NCI-H69 (cell line): ENCODE results near the gene PTPN21.
"Not testable (repeated sequence)": the region's sequence is repeated elsewhere in the genome, so short reads cannot be mapped to it uniquely, and the experiment has no call there.

ENCODE experiments used
- DNase-seq: peaks from one replicate; lab custom pipeline; 2025; lab: John Stamatoyannopoulos, UW

Gene PTPN21

DNA sequence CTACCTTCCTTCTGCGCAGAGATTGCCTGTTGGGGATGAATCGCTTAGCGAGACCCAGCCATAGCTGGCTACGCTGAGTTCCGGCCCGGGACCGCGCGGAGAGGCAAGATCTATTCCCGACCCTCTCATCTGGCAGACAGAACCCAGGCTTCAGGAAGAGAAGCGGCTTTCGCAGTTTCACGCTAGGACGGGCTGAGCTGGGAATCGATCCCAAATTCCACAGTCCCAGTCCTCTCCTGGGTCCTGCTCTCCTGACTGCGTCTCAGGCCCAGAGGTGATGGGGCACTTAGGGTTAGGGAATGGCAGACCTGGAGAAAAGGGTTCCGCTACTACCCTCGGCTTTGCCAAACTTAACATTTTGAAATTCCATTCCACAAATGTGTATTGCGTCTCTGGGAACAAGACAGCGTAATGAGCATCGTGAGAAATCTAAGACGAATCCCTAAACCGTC is 2.8 kb downstream of the PTPN21 start:
- DNase-seq, result peak; percentile 65

DNA sequence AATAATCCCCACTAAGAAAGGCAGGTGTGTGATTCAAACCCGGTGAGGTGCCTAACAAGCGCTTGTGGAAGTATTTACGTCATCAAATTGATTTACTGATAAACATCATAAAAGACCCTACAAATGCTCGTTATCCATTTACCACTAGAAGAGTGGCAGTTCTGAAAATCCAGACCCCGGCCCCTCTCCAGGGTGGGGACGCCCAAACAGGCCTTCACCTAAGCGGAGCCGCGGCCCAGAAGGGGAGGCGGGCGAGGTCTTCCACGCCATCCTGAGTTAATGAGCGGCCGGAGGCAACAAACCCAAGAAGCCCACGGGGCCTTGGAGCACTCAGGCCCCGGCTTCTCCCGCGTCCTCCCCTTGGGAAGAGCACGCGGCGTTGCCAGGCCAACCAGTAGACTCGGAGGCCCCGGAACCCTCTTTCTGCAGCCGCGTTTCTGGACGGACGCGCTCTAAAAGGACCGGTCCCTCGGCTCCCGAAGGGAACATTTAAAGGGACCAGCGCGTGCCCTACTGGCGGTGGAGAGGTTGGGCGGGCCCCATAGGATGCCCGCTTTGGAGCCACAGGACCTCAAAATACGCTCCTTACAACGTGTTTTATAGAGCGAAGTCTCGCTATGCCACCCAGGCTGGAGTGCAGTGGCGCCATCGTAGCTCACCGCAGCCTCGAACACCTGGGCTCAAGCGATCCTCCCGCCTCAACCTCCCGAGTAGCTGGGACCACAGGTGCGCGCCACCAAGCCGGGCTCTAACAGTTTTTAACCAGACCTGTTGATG is 3.5 kb downstream of the PTPN21 start:
- DNase-seq, result peak; percentile 96

DNA sequence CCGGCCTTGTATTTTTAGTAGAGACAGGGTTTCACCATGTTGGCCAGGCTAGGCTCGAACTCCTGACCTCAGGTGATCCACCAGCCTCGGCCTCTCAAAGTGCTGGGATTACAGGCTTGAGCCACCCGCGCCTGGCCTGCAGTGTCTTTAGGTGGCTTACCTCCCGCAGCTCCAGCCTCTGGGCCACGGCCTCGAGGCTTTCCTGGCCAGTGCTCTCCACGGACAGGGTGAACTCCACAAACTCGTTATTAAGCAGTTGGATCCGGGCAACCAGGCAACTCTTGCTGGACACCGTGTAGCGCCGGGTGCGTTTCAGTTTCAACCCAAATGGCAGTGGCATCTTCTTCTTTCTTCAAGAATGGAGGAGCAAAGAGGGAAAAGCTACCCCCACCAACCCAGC is 4.7 kb downstream of the PTPN21 start:
- DNase-seq, result no peak

DNA sequence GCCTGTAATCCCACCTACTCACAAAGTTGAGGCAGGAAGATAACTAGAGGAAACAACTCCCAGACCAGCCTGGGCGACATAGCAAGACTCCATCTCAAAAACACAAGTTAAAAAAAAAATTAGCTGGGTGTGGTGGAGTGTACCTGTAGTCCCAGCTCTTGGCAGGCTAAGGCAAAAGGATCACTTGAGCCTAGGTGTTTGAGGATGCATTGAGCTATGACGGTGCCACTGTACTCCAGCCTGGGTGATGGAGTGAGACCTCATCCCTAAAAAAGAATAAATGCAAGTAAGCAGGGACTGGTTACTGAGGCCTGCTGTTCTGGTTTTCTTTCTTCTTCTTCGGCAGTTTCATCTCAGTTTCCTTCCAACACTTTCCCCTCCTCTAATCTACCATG is 7.4 kb downstream of the PTPN21 start:
- DNase-seq, result no peak

DNA sequence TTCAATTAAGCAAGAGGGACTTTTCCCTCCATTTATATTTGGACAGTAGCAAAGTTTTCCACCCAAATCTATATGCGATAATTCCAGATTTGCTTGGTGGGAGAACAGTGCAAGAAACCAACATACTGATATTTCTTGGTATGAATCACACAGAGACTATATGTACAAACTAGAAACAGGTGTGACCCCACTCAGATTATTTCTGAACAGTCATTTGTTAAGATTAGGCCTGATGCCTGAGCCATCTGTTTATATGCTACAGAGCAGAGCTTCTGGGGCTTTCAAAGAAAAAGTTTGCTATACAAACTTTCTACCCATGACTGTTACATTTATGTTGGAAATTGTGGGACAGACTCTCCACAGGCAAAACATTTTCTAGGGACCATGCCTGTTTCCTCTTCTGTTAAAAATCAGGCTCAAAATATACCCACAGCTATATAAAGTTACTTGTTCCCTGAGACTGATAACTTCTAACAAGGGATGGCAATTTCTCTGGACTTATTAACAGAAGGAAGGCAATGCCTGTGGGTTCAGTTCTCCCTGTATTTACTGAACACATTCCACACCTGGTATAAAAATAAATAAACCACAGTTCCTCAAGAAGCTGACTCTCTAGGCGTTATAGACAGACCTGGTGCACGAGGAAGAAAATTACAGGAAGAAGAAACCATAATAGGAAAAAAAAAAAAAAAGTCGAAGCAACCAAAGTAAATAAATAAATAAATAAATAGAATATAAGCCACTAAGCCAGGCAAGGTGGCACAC is 8.0 kb downstream of the PTPN21 start:
- no peak for DNase-seq

DNA sequence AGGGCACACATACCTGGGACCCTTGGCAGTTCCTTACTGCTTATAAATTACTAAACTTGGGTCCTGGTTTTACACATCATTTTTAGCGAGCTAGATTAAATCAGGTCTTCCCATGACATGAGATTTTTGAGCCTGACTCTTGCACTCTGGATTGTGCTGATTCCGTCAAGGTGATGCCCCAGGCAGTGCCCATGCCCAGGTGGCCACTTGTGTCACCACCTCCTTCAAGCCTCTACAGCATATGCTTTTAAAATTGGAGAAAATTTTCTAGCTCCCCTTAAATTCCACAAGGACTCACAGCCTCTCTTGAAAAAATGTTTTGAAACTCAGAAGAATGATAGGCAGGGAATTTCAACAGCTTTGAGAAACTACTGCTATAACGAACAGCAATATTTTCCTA is 9.6 kb downstream of the PTPN21 start:
- no peak for DNase-seq

DNA sequence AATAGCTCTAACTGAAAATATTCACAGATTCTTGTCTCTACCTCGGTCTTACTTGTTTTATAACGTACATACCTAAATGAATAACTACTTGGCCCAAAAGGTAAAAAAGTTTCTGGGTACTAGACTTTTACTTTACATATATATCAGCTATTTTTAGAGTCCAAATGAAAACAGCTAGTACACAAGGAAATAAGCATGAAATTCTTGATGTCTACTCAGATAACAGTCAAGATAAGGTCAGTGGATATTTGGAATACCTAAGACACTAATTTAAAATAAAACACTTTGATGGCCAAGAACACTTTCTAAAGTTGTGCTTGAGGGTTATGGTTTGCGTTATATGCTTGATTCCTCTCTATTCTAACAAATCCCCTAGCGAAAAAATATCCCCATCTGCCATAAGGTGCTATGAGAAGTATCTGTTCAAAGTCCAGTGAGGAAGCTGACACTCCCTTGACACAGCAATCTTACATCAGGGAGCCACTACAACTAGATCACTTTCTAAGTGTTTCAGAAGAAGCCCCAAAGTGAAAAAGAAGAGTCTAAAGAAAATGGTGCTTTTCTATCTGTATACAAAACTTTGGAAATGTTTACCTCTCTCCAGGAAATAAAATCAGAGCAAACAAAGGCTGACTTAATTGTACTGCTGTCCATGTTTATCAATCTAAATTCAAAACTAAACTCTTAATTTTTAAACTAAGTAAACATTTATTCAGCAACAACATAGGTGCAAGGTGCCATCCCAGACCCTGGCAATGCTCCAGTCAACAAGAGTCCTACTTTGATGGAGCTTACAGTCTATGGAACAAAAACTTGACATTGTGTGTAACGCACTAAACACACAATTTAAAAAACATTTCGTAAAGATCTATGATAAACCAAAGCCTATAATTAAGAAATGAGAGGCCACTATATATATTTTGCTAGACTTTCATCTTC is 11.7 kb downstream of the PTPN21 start:
- peak; percentile 74 for DNase-seq

DNA sequence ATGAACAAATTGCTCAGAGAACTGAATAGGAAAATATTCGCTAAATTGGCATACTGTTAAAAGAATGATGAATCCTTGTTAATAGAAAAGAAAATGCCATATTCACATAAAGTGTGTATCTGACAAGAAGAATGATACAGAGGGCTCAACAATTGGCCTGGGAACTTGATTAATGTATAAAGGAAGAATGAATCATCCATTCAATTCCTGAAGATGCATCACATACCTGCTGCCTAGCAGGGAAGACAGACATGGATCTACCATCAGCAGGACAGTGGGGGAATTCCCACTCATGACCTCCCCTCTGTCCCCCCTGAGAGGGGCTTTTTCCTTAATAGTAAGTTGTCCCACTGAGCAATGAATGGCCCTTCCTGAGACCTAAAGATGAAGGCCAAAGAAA is 13.5 kb downstream of the PTPN21 start:
- no peak for DNase-seq

DNA sequence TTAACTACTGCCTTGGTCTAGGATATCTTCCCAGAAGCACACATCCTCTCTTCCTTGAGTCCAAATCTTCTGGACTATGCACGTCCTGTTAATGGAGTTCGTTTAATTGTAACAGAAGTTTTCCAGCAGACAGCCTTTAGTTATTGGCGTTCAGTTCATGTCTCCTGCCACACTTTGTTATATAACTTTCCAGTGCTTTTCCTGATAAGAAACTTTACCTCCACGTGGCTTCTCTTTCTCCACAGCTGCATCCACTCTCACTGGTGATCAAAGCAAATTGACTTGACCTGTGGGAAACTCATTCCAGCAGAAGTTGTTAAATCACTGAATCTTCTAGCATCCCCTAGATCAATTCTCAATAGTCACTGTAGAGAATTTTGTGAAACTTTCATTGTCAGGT is 19.0 kb downstream of the PTPN21 start:
- DNase-seq, result no peak

DNA sequence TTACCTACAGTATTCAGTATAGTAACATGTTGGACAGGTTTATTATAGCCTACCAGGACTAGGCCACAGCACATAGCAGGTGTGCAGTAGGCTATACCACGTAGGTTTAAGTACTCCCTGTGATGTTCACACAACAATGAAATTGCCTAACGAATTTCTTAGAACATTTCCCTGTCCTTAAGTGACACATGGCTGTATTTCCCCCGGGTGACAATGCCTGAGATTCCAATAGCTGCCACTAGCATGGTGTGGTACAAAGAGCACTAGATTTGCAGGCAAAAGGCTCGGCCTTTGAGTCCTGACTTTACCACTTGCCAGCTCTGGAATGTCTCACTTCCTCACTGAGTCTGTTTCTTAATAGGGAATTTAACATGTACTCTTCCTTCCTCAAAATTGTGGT is 19.7 kb downstream of the PTPN21 start:
- peak; percentile 34 for DNase-seq

DNA sequence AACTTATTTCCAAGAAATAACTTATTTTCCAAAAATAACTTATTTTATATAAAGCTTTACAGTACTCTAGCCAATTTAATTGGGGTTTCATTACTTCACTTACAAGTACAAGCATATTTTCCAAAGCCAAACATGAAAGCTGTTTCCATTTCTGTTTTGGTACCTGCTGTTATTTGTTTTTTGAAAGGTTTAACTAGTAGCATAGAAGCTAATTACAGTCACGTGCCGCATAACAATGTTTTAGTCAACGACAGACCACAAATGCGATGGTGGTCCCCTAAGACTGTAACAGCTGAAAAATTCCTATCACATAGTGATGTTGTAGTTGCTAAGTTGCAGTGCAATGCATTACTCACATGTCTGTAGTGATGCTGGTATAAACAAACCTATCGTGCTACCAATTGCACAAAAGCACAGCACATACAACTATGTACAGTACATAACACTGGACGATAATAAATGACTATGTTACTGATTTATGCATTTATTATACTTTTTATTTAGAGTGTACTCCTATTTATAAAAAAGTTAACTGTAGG is 21.7 kb downstream of the PTPN21 start:
- DNase-seq, result no peak

DNA sequence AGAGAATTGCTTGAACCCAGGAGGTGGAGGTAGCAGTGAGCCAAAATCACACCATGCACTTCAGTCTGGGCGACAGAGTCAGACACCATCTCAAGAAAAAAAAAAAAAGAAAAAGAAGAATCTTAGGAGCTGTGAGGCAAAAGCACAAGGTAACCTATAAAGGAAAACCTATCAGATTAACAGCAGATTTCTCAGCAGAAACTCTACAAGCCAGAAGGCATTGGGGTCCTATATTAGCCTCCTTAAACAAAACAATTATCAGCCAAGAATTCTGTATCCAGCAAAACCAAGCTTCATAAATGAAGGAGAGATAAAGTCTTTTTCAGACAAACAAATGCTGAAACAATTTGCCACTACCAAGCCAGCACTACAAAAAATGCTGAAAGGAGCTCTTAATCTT is 24.9 kb downstream of the PTPN21 start:
- not testable (repeated sequence) for DNase-seq

DNA sequence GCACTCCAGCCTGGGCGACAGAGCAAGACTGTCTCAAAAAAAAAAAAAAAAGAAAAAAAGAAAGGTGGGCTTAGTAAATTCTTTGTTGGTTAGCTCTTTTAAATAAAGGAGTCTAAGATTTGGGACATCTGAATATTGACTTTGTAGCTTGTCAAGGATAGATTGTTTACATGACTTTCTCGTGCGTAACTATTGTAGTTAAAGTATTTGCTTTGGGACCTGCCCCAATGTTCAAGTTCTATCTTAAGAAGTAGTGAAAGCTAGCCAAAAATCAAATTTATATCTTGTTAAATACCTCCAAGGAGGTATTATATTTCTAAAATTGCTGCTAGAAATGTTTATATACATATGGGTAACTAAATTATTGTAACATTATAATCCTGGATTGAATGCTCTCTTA is 32.4 kb downstream of the PTPN21 start:
- no peak for DNase-seq

DNA sequence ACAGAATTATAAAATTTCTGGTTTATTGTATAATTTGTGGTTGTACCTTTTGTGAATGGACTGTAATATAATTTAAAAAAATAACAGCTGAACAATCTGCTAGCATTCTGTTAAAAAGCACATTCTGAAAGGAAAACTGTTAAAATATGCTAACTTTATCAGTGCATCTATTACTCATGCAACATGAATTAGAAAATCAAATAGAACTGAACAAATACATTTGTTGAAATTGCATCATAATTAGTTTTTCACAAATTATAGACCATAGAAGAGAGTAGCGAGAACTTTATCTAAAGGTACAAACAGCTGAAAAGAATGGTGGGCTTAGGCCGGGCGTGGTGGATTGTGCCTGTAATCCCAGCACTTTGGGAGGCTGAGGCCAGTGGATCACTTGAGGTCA is 33.0 kb downstream of the PTPN21 start:
- DNase-seq, result no peak

DNA sequence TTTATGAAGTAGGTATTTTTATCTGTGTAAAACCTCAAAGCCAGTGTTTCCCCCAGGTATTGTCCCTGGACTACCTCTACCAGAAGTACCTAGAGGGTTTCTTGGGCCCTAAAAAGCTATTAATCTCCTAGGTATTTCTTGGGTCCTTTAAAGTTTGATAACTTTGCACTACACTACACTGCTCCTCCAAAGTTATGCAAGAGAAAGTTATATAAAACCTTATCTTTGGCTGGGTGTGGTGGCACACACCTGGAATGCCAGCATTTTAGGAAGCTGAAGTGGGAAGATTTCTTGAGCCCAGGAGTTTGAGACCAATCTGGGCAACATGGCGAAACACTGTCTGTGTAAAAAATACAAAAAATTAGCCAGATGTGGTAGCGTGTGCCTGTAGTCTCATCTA is 34.9 kb downstream of the PTPN21 start:
- DNase-seq, result no peak

DNA sequence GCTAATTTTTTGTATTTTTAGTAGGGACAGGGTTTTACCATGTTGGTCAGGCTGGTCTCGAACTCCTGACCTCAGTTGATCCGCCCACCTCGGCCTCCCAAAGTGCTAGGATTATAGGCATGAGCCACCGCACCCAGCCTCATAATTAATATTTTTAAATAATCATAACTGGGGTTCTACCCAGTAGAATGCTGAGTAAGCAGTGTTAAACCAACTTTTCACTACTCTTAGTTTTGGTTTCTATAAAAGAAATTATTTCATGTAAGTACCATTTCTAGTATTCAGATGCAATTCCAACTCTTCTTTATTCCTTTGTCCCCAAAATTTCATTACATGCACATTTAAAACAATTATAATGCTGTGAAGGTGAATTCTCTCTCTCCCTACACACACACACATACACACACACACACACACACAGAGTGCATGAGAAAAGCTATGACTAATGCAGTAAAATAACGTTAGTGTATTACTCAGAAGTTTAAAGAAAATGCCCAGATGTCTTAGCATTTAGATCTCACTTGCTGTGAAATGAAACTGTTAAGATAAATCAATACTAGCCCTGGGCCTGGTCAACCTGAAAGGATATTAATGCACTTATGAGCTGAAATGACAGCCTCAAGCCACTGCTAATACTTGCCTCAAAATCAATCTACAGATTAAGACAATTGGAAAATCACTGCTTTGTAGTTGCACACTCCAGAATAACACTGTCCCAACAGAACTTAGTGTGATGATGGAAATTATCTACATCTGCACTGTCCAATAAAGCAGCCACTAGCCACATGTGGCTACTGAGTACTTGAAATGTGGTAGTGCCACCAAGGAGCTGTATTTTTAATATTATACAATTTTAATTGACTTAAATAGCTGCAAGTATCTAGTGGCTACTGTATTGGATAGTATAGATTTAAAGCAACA is 36.0 kb downstream of the PTPN21 start:
- no peak for DNase-seq

DNA sequence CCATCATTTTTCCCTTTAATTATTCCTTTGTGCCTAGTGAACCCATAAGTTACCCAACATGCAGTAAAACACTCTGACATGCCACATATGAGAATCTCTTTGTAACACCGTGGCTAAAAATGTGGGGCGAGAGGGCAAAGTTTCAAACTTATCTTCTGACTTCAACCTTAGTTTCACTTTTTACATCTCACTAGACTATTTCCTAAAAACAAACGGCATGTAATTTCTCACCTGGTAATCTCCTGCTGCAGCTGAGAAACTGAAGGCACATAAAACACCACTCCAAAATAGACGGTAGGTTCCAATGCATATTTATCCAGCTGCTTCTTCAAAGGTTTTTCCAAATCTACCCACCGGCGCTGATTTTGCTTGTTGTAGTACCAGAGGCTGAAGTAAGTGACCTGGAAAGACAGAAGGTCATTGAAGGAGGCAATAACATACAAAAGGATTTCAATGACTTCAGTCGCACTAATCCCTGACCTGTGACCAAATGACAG is 37.9 kb downstream of the PTPN21 start:
- peak; percentile 81 for DNase-seq

DNA sequence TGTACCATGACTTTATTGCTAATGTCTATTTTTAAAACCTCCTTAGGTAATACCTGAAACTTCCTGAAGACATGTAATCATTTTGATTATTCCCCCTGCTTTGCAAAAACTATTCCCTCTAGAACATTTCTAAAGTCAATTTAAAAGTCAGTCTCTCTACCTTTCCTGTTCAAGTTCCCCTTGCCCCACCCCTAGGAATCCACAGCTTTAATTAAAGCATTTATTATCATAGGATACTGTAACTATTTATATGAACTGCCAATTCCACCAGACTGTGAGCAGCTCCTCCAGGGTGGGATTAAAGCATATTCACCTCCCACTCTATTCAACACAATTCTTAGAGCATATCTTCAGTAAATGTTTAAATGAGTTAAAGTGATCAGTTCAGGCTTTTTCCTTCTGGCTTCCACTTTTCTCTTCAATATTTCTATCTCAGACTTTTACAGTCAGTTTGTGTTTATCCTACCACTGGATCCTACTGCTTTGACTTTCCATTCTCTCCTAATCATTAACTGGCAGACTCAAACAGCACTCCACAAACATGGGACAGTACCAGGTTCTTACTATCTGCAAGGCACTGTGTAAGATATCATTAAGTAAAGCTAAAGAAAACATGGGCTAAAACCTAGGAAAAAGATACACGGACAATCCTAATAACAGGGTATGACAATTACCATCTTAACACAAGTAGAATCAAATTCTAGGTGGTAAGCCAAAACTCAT is 39.1 kb downstream of the PTPN21 start:
- no peak for DNase-seq

DNA sequence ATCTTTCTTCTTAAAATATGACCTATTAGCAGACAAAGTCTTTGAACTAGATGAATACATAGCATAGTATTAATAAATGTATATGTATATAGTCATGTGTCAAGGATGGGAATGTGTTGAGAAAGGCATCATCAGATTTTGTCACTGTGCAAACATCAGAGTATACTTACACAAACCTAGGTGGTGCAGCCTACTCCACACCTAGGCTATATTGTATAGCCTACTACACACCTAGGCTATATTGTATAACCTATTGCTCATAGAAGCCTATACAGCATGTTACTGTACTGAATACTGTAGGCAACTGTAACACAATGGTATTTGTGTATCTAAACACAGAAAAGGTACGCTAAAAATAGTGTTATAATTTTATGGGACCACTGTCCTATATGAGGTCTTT is 47.6 kb downstream of the PTPN21 start:
- peak; percentile 30 for DNase-seq

DNA sequence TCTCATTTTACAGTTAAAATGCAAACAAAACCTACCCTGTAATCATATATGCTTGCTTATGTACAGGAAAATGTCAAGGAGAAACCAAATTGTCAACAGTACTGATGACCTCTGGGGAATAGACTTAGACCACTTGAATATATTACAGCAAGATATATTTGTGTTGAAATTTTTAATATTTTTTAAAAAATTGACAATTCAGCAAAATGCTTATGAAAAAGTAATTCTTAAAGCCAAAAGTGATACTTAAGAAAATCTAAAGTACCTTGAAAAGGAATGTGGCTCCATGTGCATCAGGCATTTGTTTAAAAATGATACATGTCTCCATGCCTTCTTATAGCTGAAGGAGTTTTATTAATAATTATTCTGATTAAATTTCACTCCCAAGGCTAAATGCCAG is 49.2 kb downstream of the PTPN21 start:
- DNase-seq, result peak; percentile 82
